Measurements from ENCODE around the gene BCR.

BCR gene

GRCh38 chr22:23246982-23247766 lies 66.9 kb downstream of the BCR start:
- peak; percentile 48 for DNase-seq

- DNase-seq: peak; percentile 5
Observed at GRCh38 chr22:23248583-23248982, 68.3 kb downstream of the BCR start.

- DNase-seq: no peak
Observed at GRCh38 chr22:23250056-23250784, 69.9 kb downstream of the BCR start.

- no peak for DNase-seq
Observed at GRCh38 chr22:23250785-23251363, 70.6 kb downstream of the BCR start.

GRCh38 chr22:23251445-23252093 lies 71.3 kb downstream of the BCR start:
- no peak for DNase-seq

GRCh38 chr22:23253475-23254055 lies 73.3 kb downstream of the BCR start:
- no peak for DNase-seq

GRCh38 chr22:23255506-23256170 lies 75.3 kb downstream of the BCR start:
- no peak for DNase-seq

GRCh38 chr22:23256171-23256932 lies 76.0 kb downstream of the BCR start:
- DNase-seq: no peak

- DNase-seq: no peak
Observed at GRCh38 chr22:23256986-23257888, 76.9 kb downstream of the BCR start.

- no peak for DNase-seq
Observed at GRCh38 chr22:23257889-23258825, 77.8 kb downstream of the BCR start.

GRCh38 chr22:23258826-23259170 lies 78.5 kb downstream of the BCR start:
- DNase-seq: no peak

- no peak for DNase-seq
Observed at GRCh38 chr22:23259916-23260644, 79.8 kb downstream of the BCR start.

- no peak for DNase-seq
Observed at GRCh38 chr22:23260645-23261581, 80.6 kb downstream of the BCR start.

GRCh38 chr22:23261900-23262450 lies 81.7 kb downstream of the BCR start:
- no peak for DNase-seq

GRCh38 chr22:23262518-23263332 lies 82.4 kb downstream of the BCR start:
- no peak for DNase-seq
